Brain microvascular endothelial cell (primary cell): Measurements from ENCODE around the gene ABL2.
"Not testable (repeated sequence)": the region's sequence is repeated elsewhere in the genome, so short reads cannot be mapped to it uniquely, and the experiment has no call there.

Experiments used
- DNase-seq: peaks from one replicate; pipeline ENCODE4 v3.0.0-alpha.2; 2020
- H3K27ac ChIP-seq: fragments of 250-450 bp; sonication (Bioruptor Pico); 2 replicates; pipeline ENCODE4 v1.5.1; 2020; ENCODE audit warnings: mild to moderate bottlenecking, moderate library complexity
- H3K27me3 ChIP-seq: fragments of 250-450 bp; sonication (Bioruptor Pico); replicated peaks from 2 replicates; pipeline ENCODE4 v1.5.1; 2020; ENCODE audit warnings: mild to moderate bottlenecking
- H3K36me3 ChIP-seq: fragments of 250-450 bp; sonication (Bioruptor Pico); replicated peaks from 2 replicates; pipeline ENCODE4 v1.5.1; 2020; ENCODE audit warnings: mild to moderate bottlenecking
- H3K4me3 ChIP-seq: 2 replicates; pipeline ENCODE4 v1.5.1; 2011; ENCODE audit warnings: low read depth, mild to moderate bottlenecking, control low read depth, low read length, moderate library complexity
- in situ Hi-C: cut with HindIII; loops from 2 replicates; pipeline ENCODE4 v1.10.0; 2017; ENCODE audit warnings: low sequenced_read_pairs, low pct_ligation_motif_present
- TF ChIP-seq, protein P1 (sequence below): IDR thresholded peaks from 2 replicates; pipeline ENCODE4 v1.5.1; 2011; ENCODE audit warnings: low read depth, mild to moderate bottlenecking, moderate library complexity, low read length, control low read depth, inconsistent platforms; ENCODE audit errors: missing control alignments

ABL2 gene

GRCh38 chr1:179229214-179230140 lies at the start of gene ABL2:
TSS of gene ABL2 (minus strand) at chr1:179229677. CDS start at chr1:179229397, 280 bp downstream.
- Histone ChIP-seq H3K27ac (peak within 1 kb of the TSS; percentile 81), H3K4me3 (peak within 1 kb of the TSS; percentile 78), H3K36me3 (no peaks in the 10 kb centered on the region), H3K27me3 (no peaks in the 10 kb centered on the region)
- DNase-seq = no peak
- in situ Hi-C loops = no loop called here
- TF ChIP-seq, protein P1, sequence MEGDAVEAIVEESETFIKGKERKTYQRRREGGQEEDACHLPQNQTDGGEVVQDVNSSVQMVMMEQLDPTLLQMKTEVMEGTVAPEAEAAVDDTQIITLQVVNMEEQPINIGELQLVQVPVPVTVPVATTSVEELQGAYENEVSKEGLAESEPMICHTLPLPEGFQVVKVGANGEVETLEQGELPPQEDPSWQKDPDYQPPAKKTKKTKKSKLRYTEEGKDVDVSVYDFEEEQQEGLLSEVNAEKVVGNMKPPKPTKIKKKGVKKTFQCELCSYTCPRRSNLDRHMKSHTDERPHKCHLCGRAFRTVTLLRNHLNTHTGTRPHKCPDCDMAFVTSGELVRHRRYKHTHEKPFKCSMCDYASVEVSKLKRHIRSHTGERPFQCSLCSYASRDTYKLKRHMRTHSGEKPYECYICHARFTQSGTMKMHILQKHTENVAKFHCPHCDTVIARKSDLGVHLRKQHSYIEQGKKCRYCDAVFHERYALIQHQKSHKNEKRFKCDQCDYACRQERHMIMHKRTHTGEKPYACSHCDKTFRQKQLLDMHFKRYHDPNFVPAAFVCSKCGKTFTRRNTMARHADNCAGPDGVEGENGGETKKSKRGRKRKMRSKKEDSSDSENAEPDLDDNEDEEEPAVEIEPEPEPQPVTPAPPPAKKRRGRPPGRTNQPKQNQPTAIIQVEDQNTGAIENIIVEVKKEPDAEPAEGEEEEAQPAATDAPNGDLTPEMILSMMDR = no peak

DNA sequence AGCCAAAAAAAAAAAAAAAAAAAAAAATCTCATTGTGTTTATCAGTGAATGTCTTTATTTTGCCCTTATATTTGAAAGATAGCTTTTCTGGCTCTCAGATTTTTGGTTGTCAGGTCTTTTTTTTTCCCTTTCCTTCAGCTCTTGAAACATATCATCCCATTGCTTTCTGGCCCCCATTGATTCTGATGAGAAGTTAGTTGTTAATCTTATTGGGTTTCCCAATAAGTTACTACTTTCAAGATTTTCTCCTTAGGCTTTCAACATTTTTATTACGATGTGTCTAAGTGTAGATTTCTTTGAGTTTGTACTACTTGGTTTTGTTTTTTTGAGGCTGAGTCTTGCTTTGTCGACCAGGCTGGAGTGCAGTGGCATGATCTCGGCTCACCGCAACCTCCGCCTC lies 49.4 kb upstream of the ABL2 start:
- in situ Hi-C loops = no loop called here
- DNase-seq = no peak
- Histone ChIP-seq H3K27me3 (no peaks in the 10 kb centered on the region), H3K4me3 (no peak overlapping the region), H3K36me3 (no peaks in the 10 kb centered on the region), H3K27ac (no peak overlapping the region)
- TF ChIP-seq, protein P1 = no peak

DNA sequence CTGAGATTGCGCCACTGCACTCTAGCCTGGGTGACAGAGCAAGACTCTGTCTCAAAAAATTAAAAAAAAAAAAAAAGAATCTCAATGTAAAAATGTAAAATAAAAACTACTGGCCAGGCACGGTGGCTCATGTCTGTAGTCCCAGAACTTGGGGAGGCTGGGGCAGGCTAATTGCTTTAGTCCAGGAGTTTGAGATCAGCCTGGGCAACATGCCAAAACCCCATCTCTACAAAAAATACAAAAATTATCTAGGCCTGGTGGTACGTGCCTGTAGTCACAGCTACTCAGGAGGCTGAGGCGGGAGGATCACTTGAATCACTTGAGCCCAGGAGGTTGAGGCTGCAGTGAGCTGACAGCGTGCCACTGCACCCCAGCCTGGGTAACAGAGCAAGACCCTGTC lies 44.9 kb upstream of the ABL2 start:
- H3K4me3 ChIP-seq, H3K27ac ChIP-seq, DNase-seq, H3K36me3 ChIP-seq, in situ Hi-C loops, H3K27me3 ChIP-seq: not testable (repeated sequence)

- Histone ChIP-seq H3K4me3 (no peak overlapping the region), H3K36me3 (no peaks in the 10 kb centered on the region), H3K27me3 (no peaks in the 10 kb centered on the region), H3K27ac (no peak overlapping the region)
- in situ Hi-C loops = no loop called here
- TF ChIP-seq, protein P1 = no peak
- DNase-seq = no peak
Measured at GRCh38 chr1:179269071-179269470, 39.6 kb upstream of the ABL2 start.

- TF ChIP-seq, protein P1 = no peak
- no peak overlapping the region for H3K4me3 ChIP-seq
- no peak overlapping the region for H3K27ac ChIP-seq
- no peaks in the 10 kb centered on the region for H3K27me3 ChIP-seq
- in situ Hi-C loops = no loop called here
- DNase-seq = peak; percentile 6
- H3K36me3 ChIP-seq = no peaks in the 10 kb centered on the region
Measured at GRCh38 chr1:179264507-179264906, 35.0 kb upstream of the ABL2 start.

DNA sequence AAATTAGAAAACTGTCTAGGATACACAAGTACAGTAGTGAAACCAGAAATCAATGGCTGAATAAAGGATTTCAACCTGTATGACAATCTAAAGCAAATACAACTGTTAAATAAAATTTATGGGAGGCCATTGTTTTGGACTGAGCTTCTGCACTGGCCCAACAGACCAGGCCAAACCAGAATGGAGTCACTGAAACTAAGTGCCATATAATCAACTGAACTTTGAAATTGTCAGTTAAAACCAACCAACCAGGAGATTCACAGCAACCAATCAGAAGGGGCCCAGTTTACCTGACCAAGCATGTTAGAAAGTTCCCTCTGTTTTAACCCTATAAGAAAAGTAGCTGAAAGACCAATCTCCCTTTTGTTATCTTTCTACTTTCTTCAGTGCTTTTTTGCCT lies 33.6 kb upstream of the ABL2 start:
- H3K36me3 ChIP-seq = no peaks in the 10 kb centered on the region
- no peaks in the 10 kb centered on the region for H3K27me3 ChIP-seq
- H3K27ac ChIP-seq = no peak overlapping the region
- H3K4me3 ChIP-seq = no peak overlapping the region
- in situ Hi-C loops = no loop called here
- DNase-seq = no peak
- TF ChIP-seq, protein P1 = no peak
